Vagina (tissue), 2 donors: ENCODE measurements around the gene LRRC4. TPM values are rescaled to one million over a fixed set of nuclear protein-coding genes. Genes with fewer than 3 reads are reported as not detected.

Experiments used
- DNase-seq, 2 donors: peaks; one replicate each; pipeline ENCODE4 v3.0.0-alpha.2; 2017; ENCODE audit errors: extremely low spot score in 2 of 2
- H3K27ac ChIP-seq: fragments of 200-600 bp; sonication (generic); one replicate; pipeline ENCODE4 v1.5.1; 2019
- H3K27me3 ChIP-seq: fragments of 200-600 bp; sonication (generic); one replicate; pipeline ENCODE4 v1.5.1; 2019
- H3K36me3 ChIP-seq, 2 donors: fragments of 200-600 bp; sonication (generic); one replicate each; pipeline ENCODE4 v1.5.1; 2017 to 2019
- H3K4me1 ChIP-seq: fragments of 200-600 bp; sonication (generic); one replicate; pipeline ENCODE4 v1.5.1; 2019
- H3K4me3 ChIP-seq, 2 donors: fragments of 200-600 bp; sonication (generic); 1 replicate in 1 of 2; 2 replicates in 1 of 2; pipeline ENCODE4 v1.5.1; 2016 to 2019
- H3K9me3 ChIP-seq: fragments of 200-600 bp; sonication (generic); one replicate; pipeline ENCODE4 v1.5.1; 2019
- POLR2A ChIP-seq, 2 donors: fragments of 450-650 bp; IDR thresholded peaks; one replicate each; pipeline ENCODE4 v1.6.1; 2017; ENCODE audit warnings: antibody characterized with exemption in 2 of 2, mild to moderate bottlenecking in 2 of 2, moderate library complexity in 2 of 2
- POLR2AphosphoS5 ChIP-seq, 2 donors: sonication (generic); formaldehyde crosslinking; IDR thresholded peaks; one replicate each; pipeline ENCODE4 v1.9.0; 2017; ENCODE audit warnings: antibody characterized with exemption in 2 of 2, mild to moderate bottlenecking in 2 of 2, low read depth in 1 of 2; ENCODE audit not compliant: insufficient read depth in 1 of 2
- intact Hi-C: fragments of 100-400 bp; cut with DNase I; formaldehyde crosslinking; loops from one replicate; pipeline ENCODE4 v1.15.1; 2023
- total RNA-seq: library from RNA; depleted of rRNA; stranded (reverse); fragments of >200 nt; gene quantifications from one replicate; pipeline ENCODE4 v1.2.3, GENCODE V29; 2016
- TF ChIP-seq, protein P1 (sequence below), 3 experiments: fragments of 450-650 bp in 2 of 3; fragments of 200-600 bp in 1 of 3; sonication (generic) in 1 of 3; IDR thresholded peaks; one replicate each; pipeline ENCODE4 v1.5.1; 2017 to 2019; ENCODE audit warnings: antibody characterized with exemption in 3 of 3, mild to moderate bottlenecking in 2 of 3, moderate library complexity in 2 of 3

Gene LRRC4
- total RNA-seq, 1 donor from 2014 or later, result 6.1 TPM

GRCh38 chr7:128005759-128006159 is 25.5 kb downstream of the LRRC4 start:
- TF ChIP-seq POLR2A (IDR thresholded peaks at IDR 0.05) (no peak), POLR2AphosphoS5 (IDR thresholded peaks at IDR 0.05; ENCODE audit: insufficient read depth in 1 of 2, low read depth in 1 of 2) (no peak)
- TF ChIP-seq, protein P1, sequence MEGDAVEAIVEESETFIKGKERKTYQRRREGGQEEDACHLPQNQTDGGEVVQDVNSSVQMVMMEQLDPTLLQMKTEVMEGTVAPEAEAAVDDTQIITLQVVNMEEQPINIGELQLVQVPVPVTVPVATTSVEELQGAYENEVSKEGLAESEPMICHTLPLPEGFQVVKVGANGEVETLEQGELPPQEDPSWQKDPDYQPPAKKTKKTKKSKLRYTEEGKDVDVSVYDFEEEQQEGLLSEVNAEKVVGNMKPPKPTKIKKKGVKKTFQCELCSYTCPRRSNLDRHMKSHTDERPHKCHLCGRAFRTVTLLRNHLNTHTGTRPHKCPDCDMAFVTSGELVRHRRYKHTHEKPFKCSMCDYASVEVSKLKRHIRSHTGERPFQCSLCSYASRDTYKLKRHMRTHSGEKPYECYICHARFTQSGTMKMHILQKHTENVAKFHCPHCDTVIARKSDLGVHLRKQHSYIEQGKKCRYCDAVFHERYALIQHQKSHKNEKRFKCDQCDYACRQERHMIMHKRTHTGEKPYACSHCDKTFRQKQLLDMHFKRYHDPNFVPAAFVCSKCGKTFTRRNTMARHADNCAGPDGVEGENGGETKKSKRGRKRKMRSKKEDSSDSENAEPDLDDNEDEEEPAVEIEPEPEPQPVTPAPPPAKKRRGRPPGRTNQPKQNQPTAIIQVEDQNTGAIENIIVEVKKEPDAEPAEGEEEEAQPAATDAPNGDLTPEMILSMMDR (IDR thresholded peaks at IDR 0.05), result no peak
- H3K4me1 ChIP-seq, result no peaks in the 10 kb centered on the region
- H3K27ac ChIP-seq, result no peak overlapping the region
- no peak for DNase-seq
- no peaks in the 10 kb centered on the region for H3K9me3 ChIP-seq
- no peak overlapping the region for H3K4me3 ChIP-seq
- H3K36me3 ChIP-seq, result no peaks in the 10 kb centered on the region
- intact Hi-C loops, result no loop called here
- no peaks in the 10 kb centered on the region for H3K27me3 ChIP-seq

DNA sequence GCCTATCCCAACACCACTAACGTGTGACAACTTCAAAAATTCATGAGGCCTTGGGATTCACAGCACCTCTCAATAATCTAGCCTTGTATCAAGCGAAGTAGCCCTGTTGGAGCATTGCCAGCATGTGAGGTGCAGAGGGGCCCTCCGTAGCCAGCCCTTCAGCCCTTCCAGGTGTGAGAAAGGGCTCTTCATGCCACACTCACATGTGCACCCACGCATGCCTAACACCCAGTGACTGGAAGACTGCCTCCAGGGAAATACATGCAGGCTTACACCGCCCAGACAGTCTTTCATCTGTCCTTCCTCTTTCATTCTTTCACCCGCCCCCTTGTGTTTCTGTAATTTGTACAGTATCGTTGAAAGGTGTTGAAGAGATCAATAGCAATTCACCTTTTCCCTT is 26.1 kb downstream of the LRRC4 start:
- H3K9me3 ChIP-seq, result no peaks in the 10 kb centered on the region
- TF ChIP-seq POLR2AphosphoS5 (IDR thresholded peaks at IDR 0.05; ENCODE audit: insufficient read depth in 1 of 2, low read depth in 1 of 2) (no peak), POLR2A (IDR thresholded peaks at IDR 0.05) (no peak)
- TF ChIP-seq, protein P1 (IDR thresholded peaks at IDR 0.05), result no peak
- no peak for DNase-seq
- no peaks in the 10 kb centered on the region for H3K4me1 ChIP-seq
- intact Hi-C loops, result no loop called here
- no peaks in the 10 kb centered on the region for H3K27me3 ChIP-seq
- no peak overlapping the region for H3K4me3 ChIP-seq
- H3K27ac ChIP-seq, result no peak overlapping the region
- H3K36me3 ChIP-seq, result no peaks in the 10 kb centered on the region

DNA sequence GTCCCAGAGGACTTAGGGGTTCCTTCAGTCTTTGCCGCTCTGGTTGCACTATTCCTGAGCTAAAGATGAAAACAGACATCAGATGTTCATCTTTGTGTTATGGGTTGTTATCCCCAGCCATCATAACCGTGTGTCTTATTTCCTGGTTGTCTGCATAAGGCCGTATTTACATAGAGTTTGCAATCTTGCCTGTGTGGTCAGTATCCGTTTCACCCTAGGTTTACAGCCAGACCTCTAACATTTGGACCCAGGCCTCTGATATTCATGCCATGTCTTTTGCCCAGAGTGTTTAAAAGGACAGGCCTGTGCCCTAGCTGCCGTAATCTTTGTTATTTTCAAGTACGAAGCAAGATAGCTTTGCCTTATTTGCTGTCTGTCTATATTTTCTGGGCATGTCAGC is 26.6 kb downstream of the LRRC4 start:
- intact Hi-C loops, result no loop called here

GRCh38 chr7:128003787-128004186 is 27.4 kb downstream of the LRRC4 start:
- no peak for TF ChIP-seq POLR2A (IDR thresholded peaks at IDR 0.05)
- no peak for DNase-seq
- no peaks in the 10 kb centered on the region for H3K4me1 ChIP-seq
- no peaks in the 10 kb centered on the region for H3K9me3 ChIP-seq
- intact Hi-C loops, result no loop called here
- no peak overlapping the region for H3K4me3 ChIP-seq
- H3K36me3 ChIP-seq, result no peaks in the 10 kb centered on the region
- no peak overlapping the region for H3K27ac ChIP-seq
- no peaks in the 10 kb centered on the region for H3K27me3 ChIP-seq

More for the DNA sequence above, 26.6 kb downstream of the LRRC4 start:
- no peak overlapping the region for H3K4me3 ChIP-seq
- H3K27me3 ChIP-seq, result no peaks in the 10 kb centered on the region
- no peaks in the 10 kb centered on the region for H3K9me3 ChIP-seq
- DNase-seq, result no peak
- no peaks in the 10 kb centered on the region for H3K36me3 ChIP-seq
- H3K4me1 ChIP-seq, result no peaks in the 10 kb centered on the region
- H3K27ac ChIP-seq, result no peak overlapping the region
- TF ChIP-seq, protein P1 (IDR thresholded peaks at IDR 0.05), result no peak
- TF ChIP-seq POLR2AphosphoS5 (IDR thresholded peaks at IDR 0.05; ENCODE audit: insufficient read depth in 1 of 2, low read depth in 1 of 2) (no peak), POLR2A (IDR thresholded peaks at IDR 0.05) (no peak)

GRCh38 chr7:128003167-128003566 is 28.1 kb downstream of the LRRC4 start:
- DNase-seq, result no peak
- no peak overlapping the region for H3K27ac ChIP-seq
- no peaks in the 10 kb centered on the region for H3K36me3 ChIP-seq
- no peak overlapping the region for H3K4me3 ChIP-seq
- intact Hi-C loops, result no loop called here
- H3K27me3 ChIP-seq, result no peaks in the 10 kb centered on the region
- no peaks in the 10 kb centered on the region for H3K9me3 ChIP-seq
- H3K4me1 ChIP-seq, result no peaks in the 10 kb centered on the region
- TF ChIP-seq POLR2A (IDR thresholded peaks at IDR 0.05) (no peak), POLR2AphosphoS5 (IDR thresholded peaks at IDR 0.05; ENCODE audit: insufficient read depth in 1 of 2, low read depth in 1 of 2) (no peak)
- TF ChIP-seq, protein P1 (IDR thresholded peaks at IDR 0.05), result no peak

GRCh38 chr7:128000854-128001265 is 30.4 kb downstream of the LRRC4 start:
- no peak for DNase-seq
- Histone ChIP-seq H3K27ac (no peak overlapping the region), H3K27me3 (no peaks in the 10 kb centered on the region), H3K9me3 (no peaks in the 10 kb centered on the region), H3K36me3 (no peaks in the 10 kb centered on the region), H3K4me3 (no peak overlapping the region), H3K4me1 (no peaks in the 10 kb centered on the region)
- intact Hi-C loops, result no loop called here
- no peak for TF ChIP-seq POLR2A (IDR thresholded peaks at IDR 0.05)
- no peak for TF ChIP-seq POLR2AphosphoS5 (IDR thresholded peaks at IDR 0.05; ENCODE audit: insufficient read depth in 1 of 2, low read depth in 1 of 2)
- TF ChIP-seq, protein P1 (IDR thresholded peaks at IDR 0.05), result no peak
